ENCODE measurements around the gene GSG1.
"Not testable (repeated sequence)": the region's sequence is repeated elsewhere in the genome, so short reads cannot be mapped to it uniquely, and the experiment has no call there.

Gene GSG1

DNA sequence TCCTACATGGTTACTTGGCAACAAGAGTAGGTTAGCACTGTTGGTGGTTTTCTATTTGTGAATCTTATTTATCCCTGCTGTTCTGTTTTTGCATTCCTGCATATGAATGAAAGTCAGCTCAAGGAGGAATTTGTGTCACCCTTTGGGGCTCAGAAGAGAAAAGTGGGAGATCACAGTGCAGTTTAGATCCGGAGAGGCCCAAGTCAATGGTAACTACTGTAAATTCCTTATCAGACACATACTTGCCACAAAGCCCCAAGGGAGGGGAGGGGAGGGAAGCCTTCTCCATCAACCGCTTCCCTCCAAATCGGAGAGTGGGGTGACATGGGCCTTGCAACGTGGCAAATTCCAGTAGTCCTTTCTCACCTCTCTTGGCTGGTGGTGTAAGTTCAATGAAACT is 15.0 kb downstream of the GSG1 start:
- DNase-seq = no peak

DNA sequence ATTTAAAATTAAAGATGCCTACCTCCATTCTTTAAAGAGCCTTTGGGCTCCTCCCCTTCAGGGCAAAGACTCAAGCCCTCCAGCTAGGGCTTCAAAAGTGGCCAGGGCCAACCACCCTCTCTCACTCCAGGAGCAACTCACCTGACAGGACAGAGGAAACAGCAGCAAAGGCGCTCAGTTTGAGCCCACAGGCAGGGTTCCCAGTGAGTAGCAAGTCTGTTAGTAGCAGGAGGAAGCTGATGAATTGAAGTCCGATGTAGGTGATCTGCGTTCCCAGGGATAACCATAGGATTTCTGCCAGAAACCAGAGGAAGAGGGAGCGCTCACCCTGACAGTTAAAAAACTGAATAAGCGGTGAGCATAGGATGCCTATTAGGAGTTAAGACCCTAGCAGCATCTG is 15.7 kb downstream of the GSG1 start:
- no peak for DNase-seq

DNA sequence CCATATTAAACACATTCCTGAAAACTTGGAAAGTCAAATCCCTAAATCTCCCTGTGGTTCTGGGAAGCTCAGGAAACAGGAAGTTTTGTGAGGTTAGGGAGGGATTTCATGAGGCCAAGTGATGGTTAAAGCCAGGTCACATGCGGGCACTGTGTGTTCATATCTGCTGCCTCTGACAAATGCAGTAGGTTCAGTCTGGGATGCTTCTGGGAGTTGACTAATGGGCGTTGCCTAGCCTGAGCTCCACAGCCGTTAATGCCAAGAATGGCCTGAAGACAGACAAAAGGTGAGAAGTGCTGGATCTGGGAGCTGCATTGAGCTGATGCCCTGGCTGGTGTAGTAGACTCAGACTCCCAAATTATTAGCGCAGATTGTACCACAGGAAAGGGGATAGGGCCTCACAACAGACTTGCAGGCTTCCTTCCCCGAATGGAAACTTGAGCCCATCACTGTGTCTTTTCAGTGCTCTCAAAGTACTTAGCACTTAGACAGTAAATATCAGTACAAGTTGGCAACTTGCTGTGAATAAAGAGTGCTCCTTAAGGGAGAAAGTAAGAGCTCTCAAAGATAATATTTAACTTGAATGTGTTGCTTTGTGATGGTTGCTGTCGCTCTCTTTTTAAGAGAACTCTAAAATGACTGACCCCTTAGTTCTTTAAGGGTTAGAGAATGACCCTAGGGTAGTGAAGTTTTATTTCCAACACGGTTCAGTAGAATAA is 17.3 kb downstream of the GSG1 start:
- DNase-seq = no peak

DNA sequence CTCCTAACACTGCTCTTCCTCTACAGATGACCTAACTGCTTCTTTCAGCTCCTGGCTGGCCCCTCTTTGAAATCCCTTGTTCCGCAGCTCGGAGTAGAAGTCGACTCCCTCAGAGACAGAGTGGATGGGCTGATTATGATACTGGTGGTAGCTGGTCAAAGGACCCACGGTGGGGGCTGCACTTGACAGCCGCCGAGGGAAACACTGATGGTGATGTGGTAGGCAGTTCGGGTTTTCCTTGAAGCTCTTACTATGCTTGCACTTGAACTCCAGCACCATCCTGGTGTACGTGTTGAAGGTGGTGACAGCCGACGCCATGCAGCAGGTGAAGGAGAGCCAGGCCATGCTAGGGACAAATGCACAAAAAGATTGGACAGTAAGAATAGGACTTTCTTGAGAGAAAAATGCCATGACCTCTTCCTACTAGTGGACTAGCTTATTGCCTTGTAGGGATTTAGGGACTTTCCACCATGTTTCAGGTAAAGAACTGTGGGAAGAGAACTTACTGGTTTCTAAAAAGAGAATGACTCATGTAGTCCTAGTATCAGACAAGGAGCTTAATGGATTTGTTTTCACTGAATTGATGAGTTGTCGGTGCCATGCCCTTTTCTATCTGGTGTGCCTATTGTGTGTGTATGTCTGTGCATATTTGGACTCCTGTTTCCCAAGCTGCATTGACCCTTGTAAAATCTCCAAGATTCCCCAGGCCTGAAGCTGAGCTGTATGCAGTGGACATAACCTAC is 18.4 kb downstream of the GSG1 start:
- DNase-seq = no peak

DNA sequence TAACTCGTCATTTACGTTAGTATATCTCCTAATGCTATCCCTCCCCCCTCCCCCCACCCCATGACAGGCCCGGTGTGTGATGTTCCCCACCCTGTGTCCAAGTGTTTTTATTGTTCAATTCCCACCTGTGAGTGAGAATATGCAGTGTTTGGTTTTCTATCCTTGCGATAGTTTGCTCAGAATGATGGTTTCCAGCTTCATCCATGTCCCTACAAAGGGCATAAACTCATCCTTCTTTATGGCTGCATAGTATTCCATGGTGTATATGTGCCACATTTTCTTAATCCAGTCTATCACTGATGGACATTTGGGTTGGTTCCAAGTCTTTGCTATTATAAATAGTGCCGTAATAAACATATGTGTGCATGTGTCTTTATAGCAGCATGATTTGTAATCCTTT is 19.8 kb downstream of the GSG1 start:
- not testable (repeated sequence) for DNase-seq

DNA sequence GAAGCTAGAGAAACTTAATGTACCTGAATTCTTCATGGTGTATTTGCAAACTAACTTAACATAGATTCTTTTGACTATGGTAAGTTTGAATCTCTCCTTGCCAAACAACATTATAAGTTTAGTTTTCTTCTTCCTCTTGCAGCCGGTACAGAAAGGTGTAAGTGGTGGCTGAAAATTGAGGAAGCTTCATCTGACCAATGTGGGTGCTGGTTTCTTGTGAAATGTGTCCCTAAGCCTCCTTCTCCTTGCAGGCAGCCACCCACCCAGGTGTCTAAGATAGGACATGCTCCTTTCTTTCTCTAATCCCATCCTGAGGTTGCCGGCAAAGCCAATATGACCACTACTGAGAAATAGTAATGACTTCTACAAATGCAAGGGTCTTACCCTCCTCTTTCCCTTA is 20.6 kb downstream of the GSG1 start:
- no peak for DNase-seq

DNA sequence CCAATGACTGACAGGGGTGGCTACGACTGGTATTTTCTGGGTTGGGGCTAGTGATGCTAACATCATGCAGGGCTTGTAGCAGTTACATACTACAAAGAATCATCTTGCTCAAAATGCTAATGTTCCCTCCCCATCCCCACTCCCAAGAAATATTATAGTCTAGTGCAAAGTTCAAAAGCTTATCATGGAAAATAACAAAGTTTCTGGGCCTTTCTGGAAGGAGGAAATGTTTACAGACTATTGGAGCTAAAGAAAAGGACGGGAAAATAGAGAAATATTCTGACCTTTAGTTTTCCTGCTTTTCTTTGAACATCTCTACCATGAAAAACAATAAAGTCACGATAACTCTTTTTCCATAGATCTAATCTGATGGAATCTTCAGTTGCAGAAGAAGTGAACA is 23.2 kb downstream of the GSG1 start:
- no peak for DNase-seq

DNA sequence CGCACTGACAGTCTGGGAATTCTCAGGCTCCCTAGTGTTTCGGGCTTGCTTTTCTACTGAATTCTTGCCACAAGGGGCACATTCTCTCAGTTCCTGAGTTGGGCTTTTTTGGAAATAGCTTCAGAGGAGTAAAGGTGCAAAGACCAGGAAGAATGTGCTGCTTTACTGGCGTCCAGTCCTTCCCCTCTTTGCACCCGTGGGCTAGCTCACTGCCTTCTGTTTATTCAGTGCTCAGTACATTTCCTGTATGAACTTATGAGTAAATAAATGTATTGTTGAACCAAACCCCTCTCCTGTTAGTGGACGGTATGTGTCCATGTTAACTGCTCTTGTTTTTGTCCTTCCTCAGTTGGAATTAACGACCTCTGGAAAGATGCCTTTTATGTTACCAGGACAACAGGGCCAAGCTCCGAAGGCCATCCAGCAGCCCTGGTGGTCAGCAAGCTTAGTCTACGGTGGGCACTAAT is 24.0 kb downstream of the GSG1 start:
- DNase-seq = no peak

DNA sequence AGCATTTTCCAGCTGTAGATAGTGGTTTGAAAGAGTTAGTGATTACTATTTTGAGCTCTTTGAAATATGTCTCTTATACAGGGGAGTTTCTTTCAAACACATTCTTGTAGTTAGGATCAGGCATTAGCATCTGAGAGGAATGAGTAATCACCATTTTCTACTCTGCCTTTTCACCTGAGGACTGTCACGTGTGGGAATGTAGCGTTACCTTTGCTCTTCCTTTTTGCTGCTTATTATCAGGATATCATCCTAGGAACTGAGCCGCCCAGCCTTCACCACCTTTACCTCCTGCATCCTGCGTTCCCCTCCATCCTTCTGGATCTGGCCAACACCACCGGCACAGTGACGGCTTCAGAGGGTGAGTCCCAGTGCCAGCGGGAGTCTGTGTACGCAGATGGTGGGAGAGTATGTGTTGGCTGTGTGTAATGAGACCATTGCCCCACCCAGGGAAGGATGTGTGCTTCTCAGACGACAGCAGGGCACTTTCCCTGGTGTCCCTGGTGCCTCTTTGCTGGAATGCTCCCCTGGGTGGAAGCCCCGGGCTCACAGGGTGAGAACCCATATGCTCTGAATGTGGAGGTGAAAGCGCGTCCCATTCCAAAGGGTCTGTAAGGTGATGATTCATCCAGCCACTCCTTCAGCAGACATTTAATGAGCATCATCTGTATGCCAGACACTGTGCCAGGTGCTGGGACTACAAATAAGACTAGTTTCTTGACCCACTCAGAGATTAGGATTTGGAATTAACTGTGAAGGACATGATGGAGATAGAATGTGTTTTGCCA is 27.5 kb downstream of the GSG1 start:
- DNase-seq = no peak

DNA sequence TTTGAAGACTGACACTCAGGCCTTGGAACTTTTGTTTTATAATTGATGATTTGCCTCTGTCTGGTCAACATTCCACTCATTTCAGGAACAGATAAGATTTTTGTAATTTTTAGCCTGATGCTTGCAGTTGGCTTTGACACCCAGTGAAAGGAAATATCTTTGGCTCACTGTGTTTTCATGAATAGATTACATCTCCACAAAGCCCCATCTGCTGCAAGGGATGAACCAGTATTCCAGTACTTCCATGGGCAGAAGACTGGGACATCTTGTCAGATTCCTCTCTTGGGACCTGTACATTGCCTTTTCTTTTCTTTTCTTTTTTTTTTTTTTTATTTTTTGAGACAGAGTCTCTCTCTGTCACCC is 28.4 kb downstream of the GSG1 start:
- DNase-seq = no peak

DNA sequence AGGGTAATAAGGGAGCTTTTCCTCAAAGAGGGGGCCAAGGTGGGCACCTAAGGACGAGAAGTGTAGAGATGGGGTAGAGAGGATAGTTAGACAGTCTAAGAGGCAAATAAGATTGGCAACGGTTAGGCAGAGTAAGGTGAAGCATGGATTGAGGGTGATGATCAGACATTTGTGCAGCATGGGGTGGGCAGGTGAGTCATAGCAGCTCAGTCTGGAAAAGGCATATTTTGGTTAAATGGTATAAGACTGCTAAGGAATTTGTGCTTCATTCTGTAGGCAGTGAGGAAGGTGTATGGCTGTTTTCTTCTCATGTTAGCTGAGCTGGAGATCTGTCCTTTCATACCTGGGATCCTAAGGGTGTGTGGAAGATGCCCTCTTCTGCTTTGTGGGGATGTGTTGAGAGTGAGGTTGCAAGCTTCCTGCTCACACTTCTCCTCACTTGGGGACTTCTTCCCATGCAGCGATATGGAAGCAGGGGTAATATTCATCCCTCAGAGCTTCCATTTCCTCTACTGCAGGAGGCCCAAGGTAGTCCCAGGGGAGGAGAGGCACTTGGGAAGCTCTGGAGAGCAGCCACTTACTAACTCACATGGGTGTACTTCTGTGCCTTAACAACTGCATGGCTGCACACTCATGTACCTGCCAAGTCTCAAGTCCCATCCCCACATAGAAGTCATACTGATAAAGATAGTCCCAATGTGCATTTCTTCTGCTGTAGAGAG is 28.9 kb downstream of the GSG1 start:
- DNase-seq = no peak

DNA sequence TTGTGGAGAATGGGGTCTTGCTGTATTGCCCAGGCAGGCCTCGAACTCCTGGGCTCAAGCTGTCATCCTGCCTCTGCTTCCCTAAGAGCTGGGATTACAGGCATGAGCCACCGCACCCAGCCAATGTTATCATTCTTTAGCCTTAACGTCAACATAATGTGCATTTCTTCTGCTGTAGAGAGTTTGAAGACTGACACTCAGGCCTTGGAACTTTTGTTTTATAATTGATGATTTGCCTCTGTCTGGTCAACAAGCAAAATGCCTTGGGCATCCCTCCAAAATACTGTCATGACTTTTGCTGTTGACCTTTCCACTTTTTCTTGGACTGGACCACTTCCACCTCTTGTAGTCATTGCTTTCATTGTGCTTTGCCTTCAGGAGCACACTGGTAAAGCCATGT is 30.3 kb downstream of the GSG1 start:
- DNase-seq = no peak

DNA sequence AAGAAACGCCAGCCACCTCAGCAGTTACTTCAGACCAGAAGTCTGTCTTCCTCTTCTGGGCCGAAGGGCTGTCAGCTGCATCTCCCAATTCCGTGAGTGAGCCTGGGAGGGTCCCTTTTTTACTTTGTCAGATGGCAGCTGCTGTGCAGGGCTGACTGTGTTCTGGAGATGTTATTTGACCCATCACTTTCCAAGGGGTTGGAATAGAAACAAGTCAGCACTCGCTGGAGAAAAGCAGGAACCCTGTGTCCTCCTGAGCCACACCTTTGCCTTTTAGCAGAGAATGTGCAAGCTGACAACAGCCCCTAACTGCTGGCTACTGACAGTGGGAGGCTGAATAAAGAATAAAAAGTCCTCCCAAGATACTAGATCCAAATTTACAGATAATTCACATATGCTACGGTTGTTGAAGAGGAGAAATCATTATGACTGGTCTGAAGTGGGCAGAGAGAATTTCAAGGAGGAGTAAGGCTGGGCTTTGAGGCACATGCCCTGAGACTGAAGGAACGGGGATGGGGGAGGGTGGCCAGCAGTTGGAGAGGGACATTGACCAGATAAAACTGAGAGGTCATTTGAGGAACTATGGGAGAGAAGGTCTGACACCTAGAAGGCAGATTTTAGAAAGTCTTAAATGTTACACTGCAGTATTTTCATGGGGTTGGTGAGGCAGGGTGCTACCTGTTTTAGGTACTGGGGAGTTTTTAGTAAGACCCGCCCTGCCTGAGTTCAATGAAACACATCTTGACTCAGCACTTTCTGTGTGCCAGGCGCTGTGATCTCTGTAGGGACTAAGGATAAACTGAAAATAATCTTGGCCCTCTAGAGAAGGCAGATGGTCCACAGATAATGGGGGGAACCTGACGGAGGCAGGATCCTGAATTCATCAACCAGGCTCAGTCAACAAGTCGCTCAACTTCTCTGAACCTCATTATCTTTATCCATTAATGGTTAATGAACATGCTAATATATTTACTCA is 31.9 kb downstream of the GSG1 start:
- no peak for DNase-seq

DNA sequence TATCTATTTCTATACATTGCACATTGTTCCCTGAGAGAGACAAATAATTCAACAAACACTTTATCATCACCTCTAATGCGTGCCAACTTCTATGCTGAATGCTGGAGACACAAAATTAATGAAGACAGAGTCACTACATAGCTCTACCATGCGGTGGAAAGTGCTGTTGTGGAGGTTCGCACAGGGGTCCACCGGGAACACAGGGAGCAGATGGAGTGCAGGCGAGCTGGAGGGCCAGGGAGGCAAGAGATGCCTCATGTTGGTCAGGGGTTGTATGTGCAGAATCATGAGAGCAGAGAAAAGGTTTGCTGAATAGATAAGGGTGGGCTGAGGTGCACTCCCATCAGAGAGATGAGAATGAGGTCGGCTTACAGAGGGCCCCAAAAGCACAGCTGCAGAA is 34.1 kb downstream of the GSG1 start:
- no peak for DNase-seq

DNA sequence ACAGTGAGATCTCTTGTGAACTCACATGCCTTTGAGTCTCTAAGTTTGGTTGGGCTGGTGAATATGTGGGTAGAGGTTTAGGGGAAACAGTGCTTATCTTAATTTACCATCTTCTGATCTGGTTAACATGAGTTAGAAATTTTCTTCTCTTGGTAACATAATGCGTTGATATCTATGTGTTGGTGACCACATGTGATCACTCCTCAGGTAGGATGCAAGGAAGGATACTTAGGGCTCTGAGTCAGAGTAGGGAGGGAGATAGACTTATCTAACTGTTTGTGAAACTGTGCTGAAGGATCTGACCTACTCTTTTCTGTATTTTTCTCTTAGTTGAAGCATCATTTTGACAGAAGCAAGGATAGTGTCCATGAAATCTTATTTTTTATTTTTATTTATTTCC is 36.1 kb downstream of the GSG1 start:
- no peak for DNase-seq

DNA sequence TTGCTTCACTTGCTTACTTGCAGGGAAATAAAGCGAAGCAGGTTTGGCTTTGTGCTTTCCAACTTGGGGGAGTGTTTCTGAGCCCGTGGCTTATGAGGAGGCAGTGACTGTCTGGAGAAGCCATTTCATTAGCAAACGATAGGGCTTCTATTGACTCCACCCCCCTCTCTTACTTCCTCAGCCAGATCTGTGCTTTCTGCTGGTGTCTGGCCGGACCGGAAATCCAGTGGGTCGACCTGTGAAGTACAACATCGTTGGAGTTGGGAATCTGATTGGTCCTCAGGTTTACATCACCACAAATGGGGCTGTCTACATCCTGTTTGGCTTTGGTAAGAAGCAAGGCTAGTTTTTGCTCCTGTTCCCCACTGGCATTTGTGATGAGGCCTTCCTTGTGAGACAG is 37.0 kb downstream of the GSG1 start:
- DNase-seq = no peak

DNA sequence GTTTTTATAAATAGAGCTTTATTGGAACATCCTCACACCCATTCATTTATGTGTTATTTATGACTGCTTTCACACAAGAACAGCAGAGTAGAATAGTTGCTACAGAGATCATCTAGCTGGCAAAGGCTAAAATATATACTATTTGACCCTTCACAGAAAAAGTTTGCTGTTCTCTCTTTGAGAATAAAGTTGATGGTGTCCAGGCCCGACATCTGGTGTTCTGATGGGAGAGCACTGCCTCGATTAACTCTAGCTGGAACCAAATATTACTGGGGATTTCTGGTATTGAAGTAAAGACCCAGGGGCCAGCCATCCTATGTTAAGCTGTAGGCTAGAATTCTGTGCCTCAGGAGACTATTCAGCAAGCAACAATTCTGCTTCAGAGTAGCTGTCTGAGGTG is 37.5 kb downstream of the GSG1 start:
- DNase-seq = no peak

DNA sequence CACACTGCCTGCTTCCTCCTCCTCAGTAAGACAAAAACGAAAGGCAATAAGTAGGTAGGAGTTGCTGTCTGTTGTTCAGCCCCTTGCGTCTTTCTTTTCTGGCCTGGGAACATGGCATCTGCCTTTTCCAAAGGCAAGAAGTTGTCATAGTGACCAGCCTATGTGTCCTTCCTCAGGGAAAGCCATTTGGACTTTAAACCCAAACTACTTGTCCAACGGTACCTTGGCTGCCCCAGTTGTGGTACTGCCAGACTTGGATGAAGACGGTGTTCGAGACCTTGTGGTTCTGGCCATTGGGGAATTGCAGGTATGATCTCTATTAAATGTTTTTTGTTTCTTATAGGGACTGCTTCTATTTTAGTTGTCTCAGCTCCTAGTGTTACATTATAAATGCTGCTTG is 40.8 kb downstream of the GSG1 start:
- no peak for DNase-seq

DNA sequence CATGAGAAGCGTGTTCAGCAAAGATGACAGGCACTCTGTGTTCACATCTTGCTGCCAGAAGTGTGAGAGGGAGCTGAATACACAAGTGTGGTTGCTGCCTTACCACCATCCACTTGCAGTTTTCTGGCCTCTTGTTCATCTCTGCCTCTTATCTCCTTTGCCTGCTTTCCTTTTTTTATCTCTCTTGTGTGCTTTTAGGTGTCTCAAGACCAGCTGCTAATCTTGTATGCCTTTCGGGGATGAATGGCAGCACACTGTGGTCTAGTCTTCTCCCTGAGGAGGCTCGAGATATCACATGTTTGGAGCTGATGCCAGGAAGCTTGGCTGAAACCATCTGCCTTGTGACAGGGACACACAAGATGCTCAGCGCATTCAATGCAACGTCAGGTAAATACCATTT is 42.1 kb downstream of the GSG1 start:
- no peak for DNase-seq

DNA sequence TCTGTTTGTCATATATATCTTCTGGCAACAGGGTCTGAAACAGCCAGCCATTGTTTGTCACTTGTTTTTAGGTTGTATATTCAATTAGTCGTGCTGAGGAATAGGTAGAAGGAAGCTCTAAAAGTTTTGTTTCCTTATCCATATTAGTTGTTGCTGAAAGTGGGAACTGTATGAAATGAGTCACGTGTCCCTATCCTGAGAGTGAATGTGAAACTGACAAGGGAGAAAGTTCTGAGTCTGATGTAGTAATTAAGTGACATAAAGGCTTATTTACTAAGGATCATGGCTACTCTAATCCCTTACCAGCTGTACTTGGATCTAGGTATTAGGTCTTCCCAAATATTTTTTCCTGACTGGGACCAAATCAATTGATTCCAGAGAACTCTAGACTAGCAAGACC is 42.9 kb downstream of the GSG1 start:
- no peak for DNase-seq

DNA sequence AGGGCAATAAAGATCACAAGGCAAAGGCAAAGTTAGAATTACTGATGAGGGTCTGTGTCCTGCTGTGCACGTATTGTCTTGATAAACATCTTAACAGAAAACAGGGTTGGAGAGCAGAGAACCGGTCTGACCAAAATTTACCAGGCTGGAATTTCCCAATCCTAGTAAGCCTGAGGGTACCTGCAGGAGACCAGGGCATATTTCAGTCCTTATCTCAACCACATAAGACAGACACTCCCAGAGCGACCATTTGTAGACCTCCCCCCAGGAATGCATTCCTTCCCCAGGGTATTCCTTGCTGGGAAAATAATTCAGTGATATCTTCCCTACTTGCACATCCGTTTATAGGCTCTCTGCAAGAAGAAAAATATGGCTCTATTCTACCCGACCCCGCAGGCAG is 49.9 kb downstream of the GSG1 start:
- not testable (repeated sequence) for DNase-seq

DNA sequence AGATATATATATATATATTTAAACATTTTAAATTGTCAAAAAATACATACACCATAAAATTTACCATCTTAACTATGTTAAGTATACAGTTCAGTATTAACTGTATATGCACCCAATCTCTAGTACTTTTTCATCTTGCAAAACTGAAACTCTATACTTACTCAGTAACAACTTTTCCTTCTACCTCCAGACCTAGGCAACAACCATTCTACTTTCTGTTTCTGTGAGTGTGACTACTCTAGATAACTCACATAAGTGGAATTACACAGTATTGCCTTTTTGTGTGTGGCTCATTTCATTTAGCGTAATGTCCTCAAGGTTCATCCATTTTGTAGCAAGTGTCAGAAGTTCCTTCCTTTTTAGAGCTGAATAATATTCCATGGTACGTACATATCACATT is 51.0 kb downstream of the GSG1 start:
- DNase-seq = no peak
